Lung (tissue), 12 donors: Measurements from ENCODE around the gene VPS13D. TPM values are rescaled to one million over a fixed set of nuclear protein-coding genes. Genes with fewer than 3 reads are reported as not detected.

Experiments
- ATAC-seq: fragments of 200-7000 bp; cut with Tn5 transposase; one replicate; pipeline ENCODE4 v1.9.1; 2020; ENCODE audit warnings: moderate number of reproducible peaks; ENCODE audit not compliant: insufficient read depth, low FRiP score
- DNase-seq, 3 donors: peaks; one replicate each; pipeline ENCODE4 v3.0.0-alpha.2; 2013 to 2017
- H3K27ac ChIP-seq, 2 donors: one replicate each; pipeline ENCODE4 v1.5.1; 2013; ENCODE audit warnings: mild to moderate bottlenecking in 2 of 2, moderate library complexity in 2 of 2, control low read depth in 1 of 2, inconsistent platforms in 1 of 2, low read depth in 1 of 2, low read length in 1 of 2
- H3K27me3 ChIP-seq, 3 donors: one replicate each; pipeline ENCODE4 v1.5.1; 2013; ENCODE audit warnings: low read length in 2 of 3; ENCODE audit not compliant: control insufficient read depth in 3 of 3, insufficient read depth in 3 of 3
- H3K36me3 ChIP-seq, 4 donors: one replicate each; pipeline ENCODE4 v1.5.1; 2013; ENCODE audit warnings: low read length in 4 of 4, mild to moderate bottlenecking in 1 of 4, moderate library complexity in 1 of 4; ENCODE audit not compliant: control insufficient read depth in 4 of 4, insufficient read depth in 4 of 4
- H3K4me1 ChIP-seq, 5 donors: one replicate each; pipeline ENCODE4 v1.5.1; 2013; ENCODE audit warnings: low read length in 5 of 5, mild to moderate bottlenecking in 2 of 5, moderate library complexity in 1 of 5; ENCODE audit not compliant: control insufficient read depth in 5 of 5, insufficient read depth in 5 of 5
- H3K4me3 ChIP-seq: one replicate; pipeline ENCODE4 v1.5.1; 2013; ENCODE audit warnings: mild to moderate bottlenecking, control low read depth, moderate library complexity
- H3K9ac ChIP-seq, 2 donors: one replicate each; pipeline ENCODE4 v1.5.1; 2013; ENCODE audit warnings: low read length in 2 of 2, control low read depth in 1 of 2; ENCODE audit not compliant: insufficient read depth in 1 of 2
- H3K9me3 ChIP-seq, 4 donors: one replicate each; pipeline ENCODE4 v1.5.1; 2013; ENCODE audit warnings: low read length in 3 of 4, mild to moderate bottlenecking in 1 of 4, moderate library complexity in 1 of 4; ENCODE audit not compliant: control insufficient read depth in 4 of 4, insufficient read depth in 3 of 4
- CTCF ChIP-seq: IDR thresholded peaks from 2 replicates; pipeline ENCODE4 v1.5.1; 2012; ENCODE audit warnings: mild to moderate bottlenecking; ENCODE audit errors: control extremely low read depth, extremely low read depth
- WGBS, 2 donors: extraction: QIAGEN DNeasy Blood & Tissue Kit; methylation state at CpG; one replicate each; pipeline ENCODE4 v1.1.7; 2013; 5-methylcytosine and 5-hydroxymethylcytosine counted together
- polyA plus RNA-seq, 2 donors: library from polyadenylated mRNA; stranded (reverse); fragments of 200-250 nt; gene quantifications; one replicate each; pipeline ENCODE4 v1.2.1, GENCODE V29; 2013
- total RNA-seq, 2 donors: library from RNA; depleted of rRNA in 1 of 2; stranded (reverse); fragments of >200 nt in 1 of 2; gene quantifications; one replicate each; pipeline ENCODE4 v1.2.1, GENCODE V29; 2014 to 2021
- donor health status: control.
- donor health status: control.
- donor health status: Bipolar disorder and iron deficiency.
- donor health status: healthy.
- donor health status: DM: yes; HTN: yes; CAD: no.

The VPS13D gene
- total and polyA plus RNA-seq, 4 donors = 18.4 to 76.0 (median 37.5) TPM

GRCh38 chr1:12447849-12448312, 218.1 kb downstream of the VPS13D start:
- no peak for TF ChIP-seq CTCF
- Histone ChIP-seq H3K36me3 (peaks cover 0 to 3% (median 0%) of the 10 kb centered on the region in 4 donors), H3K27me3 (no peaks in the 10 kb centered on the region), H3K27ac (peak overlapping the region in 1 of 2 donors; percentile 55), H3K9me3 (no peaks in the 10 kb centered on the region), H3K4me3 (no peak overlapping the region), H3K4me1 (peaks cover 15 to 62% (median 43%) of the 10 kb centered on the region in 5 donors), H3K9ac (no peak overlapping the region)
- WGBS, 2 donors = 67 to 87% methylated on average over 7 of the region's 7 CpGs
- DNase-seq (peak in 1 of 3 donors; percentile 32), ATAC-seq (no peak)

- 56 to 76% methylated on average over 3 of the region's 3 CpGs for WGBS, 2 donors
- no peak overlapping the region for H3K9ac ChIP-seq
- peak; percentile 55 for ATAC-seq
These were observed 218.9 kb downstream of the VPS13D start for GRCh38 chr1:12448746-12449177.

GRCh38 chr1:12450090-12450755, 220.4 kb downstream of the VPS13D start:
- peaks cover 0 to 3% (median 0%) of the 10 kb centered on the region in 4 donors for H3K36me3 ChIP-seq
- no peak for ATAC-seq
- peaks cover 22 to 83% (median 55%) of the 10 kb centered on the region in 5 donors for H3K4me1 ChIP-seq
- TF ChIP-seq CTCF = no peak
- DNase-seq = peak; percentile 71 to 78 (median 76)
- no peak overlapping the region for H3K9ac ChIP-seq
- no peak overlapping the region for H3K4me3 ChIP-seq
- H3K27ac ChIP-seq = peak overlapping the region; percentile 48 to 79
- no peaks in the 10 kb centered on the region for H3K27me3 ChIP-seq
- H3K9me3 ChIP-seq = no peaks in the 10 kb centered on the region
- 68 to 80% methylated on average over 10 of the region's 10 CpGs for WGBS, 2 donors

More at GRCh38 chr1:12448746-12449177, 218.9 kb downstream of the VPS13D start:
- Histone ChIP-seq H3K4me3 (no peak overlapping the region), H3K27me3 (no peaks in the 10 kb centered on the region), H3K9me3 (no peaks in the 10 kb centered on the region), H3K4me1 (peaks cover 17 to 70% (median 45%) of the 10 kb centered on the region in 5 donors), H3K27ac (peak overlapping the region; percentile 1 to 75), H3K36me3 (peaks cover 0 to 3% (median 0%) of the 10 kb centered on the region in 4 donors)
- DNase-seq = peak in 2 of 3 donors; percentile 60 to 80
- TF ChIP-seq CTCF = no peak
